Loucy (cell line): ENCODE results near the gene DNAH11.

ENCODE experiments used
- CTCF ChIP-seq: fragments of 200-600 bp; sonication (generic); conservative IDR thresholded peaks from 2 replicates; pipeline ENCODE4 v1.5.1; 2014; ENCODE audit warnings: mild to moderate bottlenecking, antibody characterized with exemption, low read length
- EZH2phosphoT487 ChIP-seq: fragments of 200-600 bp; IDR thresholded peaks from 2 replicates; pipeline ENCODE4 v1.6.1; 2018; ENCODE audit warnings: antibody characterized with exemption, mild to moderate bottlenecking, moderate library complexity, borderline replicate concordance

GRCh38 chr7:21702303-21702702, 159.5 kb downstream of the DNAH11 start:
- TF ChIP-seq CTCF (no peak), EZH2phosphoT487 (no peak)
